CD4-positive, alpha-beta T cell treated with Interleukin-15 for 1 hour (primary cell): ENCODE measurements around the gene ZNF416.
A peak's percentile ranks its signal among the peaks of the same experiment; 100 is the strongest.

Experiments
- DNase-seq: peaks from one replicate; pipeline ENCODE4 v3.0.0-alpha.2; 2020

The ZNF416 gene

DNA sequence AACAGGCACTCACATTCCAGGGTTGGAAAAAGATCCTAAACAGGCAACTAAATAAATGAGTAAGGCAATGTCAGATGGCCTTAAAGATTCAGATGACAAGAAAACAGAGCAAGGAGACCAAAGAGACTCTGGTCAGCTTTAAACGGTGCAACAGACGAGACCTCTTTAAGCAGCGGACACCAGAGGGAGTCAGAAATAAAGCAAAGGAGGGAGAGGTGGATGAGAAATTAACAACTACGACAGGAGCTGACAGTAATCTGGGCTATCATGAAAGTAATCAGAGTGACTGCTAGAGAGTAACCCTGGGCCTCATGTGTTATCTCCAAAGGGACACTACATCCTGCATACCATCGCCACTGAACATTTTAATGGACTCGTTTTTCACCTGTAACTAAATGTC is 20.2 kb downstream of the ZNF416 start:
- DNase-seq = no peak

DNA sequence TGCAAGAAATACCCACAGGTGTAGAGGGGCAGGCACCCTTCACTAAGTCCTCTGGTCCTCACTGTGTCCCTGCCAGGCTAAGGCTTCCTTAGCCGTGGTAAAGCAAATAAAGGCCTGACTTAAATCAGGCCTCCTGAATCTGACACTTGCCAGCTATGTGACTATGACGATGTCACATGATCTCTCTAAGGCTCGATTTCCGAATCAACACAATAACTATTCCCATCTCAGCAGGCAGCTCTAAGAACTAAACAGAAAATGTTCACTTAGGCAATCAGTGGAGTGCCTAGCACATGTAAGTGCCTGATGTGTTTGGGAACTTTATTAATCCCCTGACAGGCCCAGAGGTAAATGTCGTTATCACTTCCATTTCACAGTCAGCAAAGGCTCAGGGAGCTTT is 21.1 kb downstream of the ZNF416 start:
- no peak for DNase-seq

DNA sequence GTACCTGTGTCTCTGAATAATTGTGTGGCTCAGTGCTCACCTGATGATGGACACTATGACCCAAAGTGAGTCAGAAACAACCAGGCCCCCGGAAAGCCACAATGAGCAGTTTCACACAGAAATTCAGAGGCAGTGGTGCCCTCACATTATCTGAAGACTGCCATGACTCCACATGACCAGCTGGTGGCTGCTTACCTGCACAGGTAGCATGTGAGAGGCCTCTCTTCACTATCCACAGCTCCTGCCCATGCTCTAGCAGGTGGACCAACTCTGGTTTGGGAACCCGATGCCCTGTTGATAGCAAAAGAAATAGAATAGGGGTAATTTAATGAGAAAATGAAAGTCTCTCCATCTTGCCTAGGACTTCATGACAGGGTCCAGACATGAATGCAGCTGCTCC is 26.3 kb downstream of the ZNF416 start:
- no peak for DNase-seq

- no peak for DNase-seq
Observed at GRCh38 chr19:57546513-57546912, 32.2 kb downstream of the ZNF416 start.

- DNase-seq = no peak
Observed at GRCh38 chr19:57537953-57538547, 40.7 kb downstream of the ZNF416 start.

DNA sequence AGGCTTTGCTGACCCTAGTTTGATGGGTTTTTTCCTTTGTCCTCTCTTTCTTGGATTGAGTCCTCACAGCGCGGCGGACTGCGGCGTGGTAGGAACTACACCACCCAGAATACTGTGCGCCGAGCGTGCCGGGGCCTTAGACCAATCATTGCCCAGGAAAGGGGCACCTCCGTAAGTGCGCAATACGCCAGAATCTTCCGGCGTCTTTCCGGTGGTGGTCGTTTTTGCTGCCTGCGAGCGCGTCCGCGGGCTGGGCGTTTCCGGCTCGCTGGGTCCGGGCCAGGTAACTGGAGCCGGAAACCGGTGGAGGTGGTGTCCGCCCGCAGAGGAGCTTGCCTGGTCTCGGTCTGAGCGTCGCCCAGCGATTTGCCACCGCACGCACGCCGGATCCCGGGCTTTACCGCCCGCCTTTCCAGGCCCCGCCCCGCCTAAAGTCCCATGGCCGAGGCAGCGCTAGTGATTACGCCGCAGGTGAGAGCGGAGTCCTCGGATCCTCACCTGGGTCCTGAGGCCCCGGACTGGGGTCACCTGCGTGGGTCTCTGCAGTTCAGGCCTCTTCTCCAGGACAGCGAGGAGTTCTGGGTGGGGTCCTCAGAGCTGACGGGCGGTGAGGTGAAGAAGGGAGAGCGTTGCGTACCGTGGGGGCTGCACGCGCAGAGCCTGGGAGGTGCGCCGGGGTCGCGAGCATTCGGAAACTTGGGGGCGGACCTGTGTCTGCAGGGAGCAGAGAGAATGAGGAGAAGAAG is 51.4 kb downstream of the ZNF416 start, which contains the start of gene ZNF549:
ZNF549 (plus strand) TSS at position 221 of the 746 bp plus-strand sequence; CDS start at position 439, 218 bp downstream.
- DNase-seq = peak; percentile 90
